Lung (tissue), 12 donors: ENCODE data around the gene ARAP2. TPM values are rescaled to one million over a fixed set of nuclear protein-coding genes. Genes with fewer than 3 reads are reported as not detected.
A peak's percentile ranks its signal among the peaks of the same experiment; 100 is the strongest.

ENCODE experiments used
- ATAC-seq: fragments of 200-7000 bp; cut with Tn5 transposase; one replicate; pipeline ENCODE4 v1.9.1; 2020; ENCODE audit warnings: moderate number of reproducible peaks; ENCODE audit not compliant: insufficient read depth, low FRiP score
- DNase-seq, 3 donors: peaks; one replicate each; pipeline ENCODE4 v3.0.0-alpha.2; 2013 to 2017
- H3K27ac ChIP-seq, 2 donors: one replicate each; pipeline ENCODE4 v1.5.1; 2013; ENCODE audit warnings: mild to moderate bottlenecking in 2 of 2, moderate library complexity in 2 of 2, control low read depth in 1 of 2, inconsistent platforms in 1 of 2, low read depth in 1 of 2, low read length in 1 of 2
- H3K27me3 ChIP-seq, 3 donors: one replicate each; pipeline ENCODE4 v1.5.1; 2013; ENCODE audit warnings: low read length in 2 of 3; ENCODE audit not compliant: control insufficient read depth in 3 of 3, insufficient read depth in 3 of 3
- H3K36me3 ChIP-seq, 4 donors: one replicate each; pipeline ENCODE4 v1.5.1; 2013; ENCODE audit warnings: low read length in 4 of 4, mild to moderate bottlenecking in 1 of 4, moderate library complexity in 1 of 4; ENCODE audit not compliant: control insufficient read depth in 4 of 4, insufficient read depth in 4 of 4
- H3K4me1 ChIP-seq, 5 donors: one replicate each; pipeline ENCODE4 v1.5.1; 2013; ENCODE audit warnings: low read length in 5 of 5, mild to moderate bottlenecking in 2 of 5, moderate library complexity in 1 of 5; ENCODE audit not compliant: control insufficient read depth in 5 of 5, insufficient read depth in 5 of 5
- H3K4me3 ChIP-seq: one replicate; pipeline ENCODE4 v1.5.1; 2013; ENCODE audit warnings: mild to moderate bottlenecking, control low read depth, moderate library complexity
- H3K9ac ChIP-seq, 2 donors: one replicate each; pipeline ENCODE4 v1.5.1; 2013; ENCODE audit warnings: low read length in 2 of 2, control low read depth in 1 of 2; ENCODE audit not compliant: insufficient read depth in 1 of 2
- H3K9me3 ChIP-seq, 4 donors: one replicate each; pipeline ENCODE4 v1.5.1; 2013; ENCODE audit warnings: low read length in 3 of 4, mild to moderate bottlenecking in 1 of 4, moderate library complexity in 1 of 4; ENCODE audit not compliant: control insufficient read depth in 4 of 4, insufficient read depth in 3 of 4
- CTCF ChIP-seq: IDR thresholded peaks from 2 replicates; pipeline ENCODE4 v1.5.1; 2012; ENCODE audit warnings: mild to moderate bottlenecking; ENCODE audit errors: control extremely low read depth, extremely low read depth
- WGBS, 2 donors: extraction: QIAGEN DNeasy Blood & Tissue Kit; methylation state at CpG; one replicate each; pipeline ENCODE4 v1.1.7; 2013; 5-methylcytosine and 5-hydroxymethylcytosine counted together
- polyA plus RNA-seq, 2 donors: library from polyadenylated mRNA; stranded (reverse); fragments of 200-250 nt; gene quantifications; one replicate each; pipeline ENCODE4 v1.2.1, GENCODE V29; 2013
- total RNA-seq, 2 donors: library from RNA; depleted of rRNA in 1 of 2; stranded (reverse); fragments of >200 nt in 1 of 2; gene quantifications; one replicate each; pipeline ENCODE4 v1.2.1, GENCODE V29; 2014 to 2021
- donor health status: control.
- donor health status: control.
- donor health status: Bipolar disorder and iron deficiency.
- donor health status: healthy.
- donor health status: DM: yes; HTN: yes; CAD: no.

The ARAP2 gene
- total and polyA plus RNA-seq, 4 donors: 5.9 to 77.8 (median 20.2) TPM

- H3K27me3 ChIP-seq: no peaks in the 10 kb centered on the region
- 79 to 82% methylated on average over 5 of the region's 5 CpGs for WGBS, 2 donors
- peaks cover 0 to 2% (median 0%) of the 10 kb centered on the region in 4 donors for H3K9me3 ChIP-seq
- no peak for TF ChIP-seq CTCF
- no peak overlapping the region for H3K9ac ChIP-seq
- ATAC-seq (no peak), DNase-seq (no peak)
- H3K36me3 ChIP-seq: peaks cover 0 to 1% (median 0%) of the 10 kb centered on the region in 4 donors
- no peak overlapping the region for H3K4me3 ChIP-seq
- H3K27ac ChIP-seq: no peak overlapping the region
- no peaks in the 10 kb centered on the region for H3K4me1 ChIP-seq
Measured at GRCh38 chr4:36227913-36228312, 16.4 kb downstream of the ARAP2 start.

GRCh38 chr4:36226430-36227227 is 17.7 kb downstream of the ARAP2 start:
- ATAC-seq (no peak), DNase-seq (no peak)
- Histone ChIP-seq H3K4me1 (no peaks in the 10 kb centered on the region), H3K4me3 (no peak overlapping the region), H3K9me3 (no peaks in the 10 kb centered on the region), H3K36me3 (peaks cover 0 to 1% (median 0%) of the 10 kb centered on the region in 4 donors), H3K27me3 (no peaks in the 10 kb centered on the region), H3K27ac (no peak overlapping the region), H3K9ac (no peak overlapping the region)
- TF ChIP-seq CTCF: no peak
- WGBS, 2 donors: 71 to 75% methylated on average over 2 of the region's 2 CpGs

- Histone ChIP-seq H3K4me1 (no peaks in the 10 kb centered on the region), H3K27me3 (no peaks in the 10 kb centered on the region), H3K9ac (no peak overlapping the region), H3K9me3 (no peaks in the 10 kb centered on the region), H3K4me3 (no peak overlapping the region), H3K27ac (no peak overlapping the region), H3K36me3 (peaks cover 0 to 1% (median 0%) of the 10 kb centered on the region in 4 donors)
- 52 to 73% methylated on average over 2 of the region's 2 CpGs for WGBS, 2 donors
- DNase-seq (peak in 1 of 3 donors; percentile 10), ATAC-seq (no peak)
- no peak for TF ChIP-seq CTCF
Measured at GRCh38 chr4:36224972-36225903, 19.1 kb downstream of the ARAP2 start.
